Measurements from ENCODE around the gene BDH2. TPM values are rescaled to one million over a fixed set of nuclear protein-coding genes. Genes with fewer than 3 reads are reported as not detected.

BDH2 gene
- total and polyA plus RNA-seq, 2 of the 8 experiments (the other 6 are each of a cell fraction or from before 2014, with no cell fraction given) = 46.0 to 46.2 TPM

- no peak for TF ChIP-seq SAP30 (IDR thresholded peaks at IDR 0.05; ENCODE audit: insufficient read depth, insufficient replicate concordance, low read length)
- TF ChIP-seq TCF12 (IDR thresholded peaks at IDR 0.05; ENCODE audit: low read depth, low read length) = no peak
- TF ChIP-seq BACH1 (IDR thresholded peaks at IDR 0.05; ENCODE audit: low read length) = no peak
- no peak for TF ChIP-seq EGR1 (IDR thresholded peaks at IDR 0.05; ENCODE audit: borderline replicate concordance, low read depth, low read length)
- no peak for TF ChIP-seq BCL11A (IDR thresholded peaks at IDR 0.05; ENCODE audit: low read depth in 2 of 2, low read length in 2 of 2)
- TF ChIP-seq SP2 (IDR thresholded peaks at IDR 0.05; ENCODE audit: low read length) = no peak
- no peak for TF ChIP-seq CTBP2 (IDR thresholded peaks at IDR 0.05; ENCODE audit: borderline replicate concordance, insufficient read depth, insufficient read length, low read length)
Observed at GRCh38 chr4:103105558-103106356, 6.1 kb upstream of the BDH2 start (continued).
